ENCODE results near the gene ACACA. TPM values are rescaled to one million over a fixed set of nuclear protein-coding genes. Genes with fewer than 3 reads are reported as not detected.

ACACA gene
- total RNA-seq, 1 experiment from 2014 or later = 35.6 TPM

GRCh38 chr17:37399265-37399803 lies 7.3 kb downstream of the ACACA start:
- DNase-seq (ENCODE audit: extremely low read depth, low read depth) = no peak

DNA sequence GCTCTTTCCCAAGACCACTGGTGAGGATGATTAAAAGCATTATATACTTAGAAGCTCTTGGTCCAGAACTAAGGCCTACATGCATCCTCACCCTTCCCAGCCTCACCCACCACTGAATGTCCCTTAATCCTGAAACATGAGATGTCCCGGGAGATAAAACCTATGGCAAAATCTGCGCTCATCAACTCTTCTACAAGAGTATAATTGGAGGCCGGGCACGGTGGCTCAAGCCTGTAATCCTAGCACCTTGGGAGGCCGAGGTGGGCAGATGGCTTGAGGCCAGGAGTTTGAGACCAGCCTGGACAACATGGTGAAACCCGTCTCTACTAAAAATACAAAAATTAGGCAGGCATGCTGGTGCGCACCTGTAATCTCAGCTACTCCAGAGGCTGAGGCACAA lies 13.3 kb downstream of the ACACA start:
- DNase-seq (ENCODE audit: extremely low read depth, low read depth) = no peak

GRCh38 chr17:37392024-37392590 lies 14.5 kb downstream of the ACACA start:
- no peak for DNase-seq (ENCODE audit: extremely low read depth, low read depth)

- no peak for DNase-seq (ENCODE audit: extremely low read depth, low read depth)
These were observed 15.5 kb downstream of the ACACA start for GRCh38 chr17:37391146-37391545.

DNA sequence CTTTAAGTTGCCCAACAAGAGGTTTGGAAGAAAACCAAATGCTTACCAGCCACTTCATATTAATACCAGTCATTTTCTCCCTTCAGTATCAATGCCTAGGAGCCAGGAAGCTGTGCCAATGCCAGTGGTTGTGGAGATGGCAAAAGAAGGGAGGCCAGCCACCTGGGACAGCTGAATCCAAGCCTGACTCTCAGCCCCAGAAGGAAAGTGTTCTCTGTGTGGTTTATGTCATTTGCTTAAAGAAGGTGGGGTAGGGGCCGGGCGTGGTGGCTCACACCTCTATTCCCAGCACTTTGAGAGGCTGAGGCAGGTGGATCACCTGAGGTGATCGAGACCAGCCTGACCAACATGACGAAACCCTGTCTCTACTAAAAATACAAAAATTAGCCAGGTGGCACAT lies 17.5 kb downstream of the ACACA start:
- DNase-seq (ENCODE audit: extremely low read depth, low read depth) = no peak

DNA sequence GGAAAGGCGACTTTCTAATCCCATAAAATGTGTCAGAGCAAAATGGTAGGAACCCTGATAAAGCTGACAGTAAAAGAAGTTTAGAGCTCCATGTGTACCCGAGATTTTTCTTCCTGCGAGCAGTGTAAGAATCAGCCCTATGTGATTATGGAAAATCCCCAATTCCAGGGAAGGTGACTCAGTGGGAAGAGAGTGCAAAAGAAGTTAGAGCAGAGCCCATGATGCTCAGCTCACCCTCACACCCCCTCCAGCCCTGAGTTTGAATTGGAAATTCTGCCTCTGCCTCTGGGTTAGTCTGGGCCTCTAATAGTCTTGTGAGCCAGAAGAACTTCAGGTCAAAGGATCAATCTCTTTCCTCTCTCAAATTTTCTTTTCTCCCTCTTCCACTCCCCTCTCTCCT lies 18.4 kb downstream of the ACACA start:
- no peak for DNase-seq (ENCODE audit: extremely low read depth, low read depth)

- no peak for DNase-seq (ENCODE audit: extremely low read depth, low read depth)
These were observed 20.2 kb downstream of the ACACA start for GRCh38 chr17:37386462-37386861.

GRCh38 chr17:37385474-37385990 lies 21.1 kb downstream of the ACACA start:
- no peak for DNase-seq (ENCODE audit: extremely low read depth, low read depth)

GRCh38 chr17:37384560-37385149 lies 22.0 kb downstream of the ACACA start:
- DNase-seq (ENCODE audit: extremely low read depth, low read depth) = no peak

DNA sequence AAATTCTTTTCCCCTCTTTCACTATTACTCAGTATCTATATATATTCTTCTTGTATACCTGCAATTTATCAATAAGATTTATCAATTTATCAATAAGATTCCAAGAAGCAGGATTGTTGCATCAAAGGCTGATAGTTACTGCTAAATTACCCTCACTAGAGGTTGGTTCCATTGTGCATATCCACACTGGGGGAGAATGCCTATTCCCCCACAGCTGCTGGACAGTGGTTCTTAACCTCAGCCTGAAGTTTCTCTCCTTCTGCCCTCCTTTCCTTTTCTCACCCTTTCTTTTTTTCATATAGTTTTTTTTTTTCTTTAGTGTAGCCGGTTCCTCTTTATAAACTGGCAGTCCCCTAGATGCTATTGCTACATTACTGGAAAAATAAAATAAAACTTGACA lies 24.6 kb downstream of the ACACA start:
- DNase-seq (ENCODE audit: extremely low read depth, low read depth) = no peak

DNA sequence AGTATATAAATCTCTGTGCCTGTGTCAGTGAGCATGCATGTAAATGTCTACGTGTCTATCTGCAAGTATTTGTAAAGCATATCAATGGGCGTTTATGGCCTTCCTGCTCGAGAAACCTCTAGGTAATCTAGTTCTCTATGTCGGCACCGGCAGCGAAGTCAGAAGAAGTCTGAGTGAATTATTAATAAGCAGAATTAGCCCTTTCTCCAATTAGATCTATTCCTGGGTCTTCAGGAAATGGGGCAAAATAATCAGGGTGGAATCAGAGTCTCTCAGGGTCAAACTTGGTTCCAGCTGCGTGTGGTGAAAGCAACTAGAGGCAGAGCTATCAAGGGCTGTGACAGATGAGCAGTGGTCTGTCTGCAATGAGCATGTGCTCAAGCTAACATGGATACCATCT lies 30.9 kb downstream of the ACACA start, which contains the start of gene C17orf78:
C17orf78 (plus strand) TSS at position 280 of the 400 bp plus-strand sequence; CDS start at position 388, 108 bp downstream.
- DNase-seq (ENCODE audit: extremely low read depth, low read depth) = no peak

GRCh38 chr17:37373530-37374159 lies 33.0 kb downstream of the ACACA start:
- peak; percentile 87 for DNase-seq (ENCODE audit: extremely low read depth, low read depth)

DNA sequence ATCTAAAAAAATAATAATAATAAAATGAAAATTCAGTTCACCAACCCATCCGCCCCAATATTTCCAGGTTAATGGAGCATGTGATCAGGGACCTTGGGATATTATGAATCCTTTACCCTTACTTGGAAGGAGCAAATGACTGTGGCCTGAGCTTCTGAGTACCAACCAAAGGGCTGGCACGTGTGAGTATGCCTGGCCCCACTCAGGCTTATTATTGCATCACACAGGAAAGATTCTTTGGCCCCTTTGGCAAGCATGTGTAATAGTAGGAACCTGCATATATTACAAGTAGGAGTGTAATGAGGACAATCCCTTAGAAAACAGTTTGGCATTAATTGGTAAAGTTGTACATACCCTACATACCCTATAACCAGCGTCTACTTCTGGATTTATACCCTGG lies 38.1 kb downstream of the ACACA start:
- DNase-seq (ENCODE audit: extremely low read depth, low read depth) = no peak

- DNase-seq (ENCODE audit: extremely low read depth, low read depth) = no peak
These were observed 41.0 kb downstream of the ACACA start for GRCh38 chr17:37365589-37365988.

DNA sequence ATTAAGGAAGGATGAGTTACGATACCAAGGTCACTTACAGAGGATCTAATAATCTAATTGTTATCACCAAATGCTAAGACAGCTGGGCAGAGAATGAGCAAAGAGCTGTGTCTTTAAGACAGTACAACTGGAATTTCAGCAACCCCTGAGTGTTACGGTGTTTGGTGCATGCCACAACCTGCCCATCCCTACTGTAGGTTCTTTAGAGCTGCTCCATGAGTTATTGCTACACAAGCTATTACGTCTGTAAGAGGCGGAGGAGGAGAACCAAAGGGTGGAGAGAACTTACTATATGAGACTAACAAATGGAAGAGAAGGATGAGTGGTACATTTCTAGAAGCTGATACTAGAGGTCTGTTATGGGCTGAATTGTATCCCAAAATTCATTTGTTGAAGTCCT lies 45.1 kb downstream of the ACACA start:
- DNase-seq (ENCODE audit: extremely low read depth, low read depth) = no peak

DNA sequence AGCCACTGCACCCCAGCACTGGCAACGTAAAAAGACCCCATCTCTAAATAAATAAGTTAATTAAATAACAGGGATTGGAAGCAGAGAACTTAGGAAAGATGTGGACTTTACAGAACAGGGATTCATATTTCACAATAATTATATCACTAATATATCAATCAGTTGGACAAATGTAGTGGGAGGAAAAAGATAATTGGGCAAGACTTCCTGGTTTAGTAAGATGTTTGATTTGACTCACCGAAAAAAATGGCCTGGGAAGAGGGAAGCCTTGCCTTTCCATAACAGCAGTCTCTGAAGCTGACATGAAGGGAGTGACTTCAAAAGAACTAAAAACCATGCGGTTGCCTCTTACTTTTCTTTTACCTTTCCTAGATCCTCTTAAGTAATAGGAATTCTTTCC lies 46.0 kb downstream of the ACACA start:
- DNase-seq (ENCODE audit: extremely low read depth, low read depth) = no peak

GRCh38 chr17:37359682-37360188 lies 46.9 kb downstream of the ACACA start:
- no peak for DNase-seq (ENCODE audit: extremely low read depth, low read depth)

DNA sequence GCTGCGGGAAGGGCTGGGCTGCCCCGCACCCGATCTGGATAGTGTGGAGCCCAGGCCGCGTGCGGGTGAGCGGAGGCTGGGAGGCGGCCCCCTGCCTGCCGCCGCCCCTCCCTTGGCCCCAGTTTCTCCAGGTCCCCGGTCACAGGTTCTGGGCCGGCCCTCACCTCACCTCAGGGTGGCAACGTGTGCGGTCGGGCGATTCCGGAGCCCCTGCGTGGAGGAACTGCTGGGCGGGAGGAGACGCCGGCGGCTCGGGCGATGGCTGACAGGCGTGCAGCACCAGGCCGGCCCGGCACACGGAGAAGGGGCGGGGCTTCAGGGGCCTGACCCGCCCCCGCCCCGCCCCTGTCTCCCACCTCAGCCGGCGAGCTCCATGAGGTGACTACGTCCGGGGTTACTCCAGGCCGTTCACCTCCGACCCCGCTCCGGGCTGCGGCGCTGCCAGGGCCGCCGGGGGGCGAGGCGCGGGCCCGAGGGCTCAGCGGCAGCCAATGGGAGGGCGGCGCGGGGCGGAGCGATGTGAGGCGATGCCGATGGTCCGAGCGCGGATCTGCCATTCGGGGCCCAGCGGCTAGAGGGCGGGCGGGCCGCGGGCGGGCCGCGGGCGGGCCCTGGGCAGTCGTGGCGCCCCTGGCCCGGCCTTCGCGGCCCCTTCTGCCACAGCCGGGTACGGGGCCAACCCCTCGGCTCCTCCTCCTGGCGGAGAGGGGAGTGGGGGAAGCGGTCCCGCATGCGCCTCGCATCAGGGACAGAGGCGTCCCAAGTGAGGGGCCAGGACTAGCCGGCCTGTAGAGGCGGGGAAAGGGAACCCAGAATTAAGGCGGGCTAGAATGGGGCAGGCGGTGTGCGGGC lies 47.6 kb downstream of the ACACA start:
- DNase-seq (ENCODE audit: extremely low read depth, low read depth) = peak; percentile 96

DNA sequence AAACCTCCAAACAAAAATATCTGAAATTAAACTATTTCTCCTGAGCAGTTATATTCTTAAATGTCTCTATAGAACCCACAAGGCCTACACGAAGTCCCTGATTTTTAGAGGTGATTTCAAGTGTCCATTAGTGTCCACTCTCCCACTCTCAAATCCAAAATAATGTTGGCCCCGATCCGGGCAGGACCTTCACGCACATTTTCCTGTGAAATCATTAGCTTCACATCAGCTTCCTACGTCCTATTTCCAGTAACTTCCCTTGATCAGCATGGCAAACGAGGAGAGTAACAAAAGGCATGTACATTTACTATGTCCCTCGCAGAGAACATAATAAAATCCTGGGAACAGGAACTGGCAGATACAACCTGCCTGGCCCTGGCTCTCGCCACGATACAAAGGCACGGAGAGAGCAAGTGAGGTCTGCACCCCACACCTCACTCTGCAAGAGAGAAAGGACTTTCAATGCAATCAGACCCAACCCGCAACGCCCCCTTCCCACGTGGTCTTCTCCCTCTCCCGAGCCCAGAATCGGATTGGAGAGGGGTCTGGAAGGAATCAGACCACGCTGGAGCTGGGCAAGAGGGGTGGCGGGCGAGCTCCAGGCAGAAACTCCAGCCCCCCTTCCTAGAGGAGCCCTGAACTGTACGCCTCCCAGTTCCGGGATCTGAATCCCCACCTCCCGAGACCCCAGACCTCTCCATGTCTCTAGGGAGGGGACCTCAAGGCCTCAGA lies 48.4 kb downstream of the ACACA start:
- DNase-seq (ENCODE audit: extremely low read depth, low read depth) = peak; percentile 25

Data from NCI-H460 (cell line).